Esophagus mucosa (tissue), 1 donor: ENCODE results near the gene DUS3L. TPM values are rescaled to one million over a fixed set of nuclear protein-coding genes. Genes with fewer than 3 reads are reported as not detected.

Source experiments
- ATAC-seq: fragments of 200-7000 bp; cut with Tn5 transposase; one replicate; pipeline ENCODE4 v1.9.1; 2020
- total RNA-seq: library from RNA; stranded (reverse); gene quantifications from one replicate; pipeline ENCODE4 v1.2.4, GENCODE V29; 2023
- donor health status: DM: yes; HTN: yes; CAD: no.

Gene DUS3L
- 24.2 TPM for total RNA-seq

- ATAC-seq = peak; percentile 92
Measured at GRCh38 chr19:5790559-5791520, at the start of gene DUS3L. TSS of gene DUS3L (minus strand) at chr19:5791163. CDS start at chr19:5791141, 22 bp downstream.

GRCh38 chr19:5839065-5840017 lies 48.4 kb upstream of the DUS3L start, which contains the start of gene FUT6:
TSS of gene FUT6 (minus strand) at chr19:5839702. CDS start at chr19:5832567, 7,135 bp downstream.
- ATAC-seq = peak; percentile 4

GRCh38 chr19:5838353-5839064 lies 47.5 kb upstream of the DUS3L start:
- peak; percentile 82 for ATAC-seq

- no peak for ATAC-seq
Measured at GRCh38 chr19:5837761-5838352, 46.9 kb upstream of the DUS3L start.

- no peak for ATAC-seq
Measured at GRCh38 chr19:5832527-5833216, 41.7 kb upstream of the DUS3L start.

GRCh38 chr19:5832061-5832460 lies 41.1 kb upstream of the DUS3L start:
- ATAC-seq = no peak

GRCh38 chr19:5831159-5831558 lies 40.2 kb upstream of the DUS3L start:
- ATAC-seq = no peak

- no peak for ATAC-seq
Measured at GRCh38 chr19:5829567-5830310, 38.8 kb upstream of the DUS3L start.

GRCh38 chr19:5828661-5829566 lies 38.0 kb upstream of the DUS3L start:
- ATAC-seq = no peak

GRCh38 chr19:5827891-5828660 lies 37.1 kb upstream of the DUS3L start:
- peak; percentile 69 for ATAC-seq

GRCh38 chr19:5827342-5827890 lies 36.5 kb upstream of the DUS3L start:
- ATAC-seq = no peak

- ATAC-seq = no peak
Measured at GRCh38 chr19:5826531-5827341, 35.8 kb upstream of the DUS3L start.

- ATAC-seq = peak; percentile 4
Measured at GRCh38 chr19:5825178-5825577, 34.2 kb upstream of the DUS3L start.

GRCh38 chr19:5824751-5825150 lies 33.8 kb upstream of the DUS3L start:
- no peak for ATAC-seq

GRCh38 chr19:5823579-5824281 lies 32.8 kb upstream of the DUS3L start:
- ATAC-seq = peak; percentile 11

GRCh38 chr19:5822181-5822844 lies 31.4 kb upstream of the DUS3L start:
- ATAC-seq = no peak
